Vagina (tissue), 2 donors: ENCODE results near the gene OARD1. TPM values are rescaled to one million over a fixed set of nuclear protein-coding genes. Genes with fewer than 3 reads are reported as not detected.

Source experiments
- DNase-seq, 2 donors: peaks; one replicate each; pipeline ENCODE4 v3.0.0-alpha.2; 2017; ENCODE audit errors: extremely low spot score in 2 of 2
- H3K27ac ChIP-seq: fragments of 200-600 bp; sonication (generic); one replicate; pipeline ENCODE4 v1.5.1; 2019
- H3K27me3 ChIP-seq: fragments of 200-600 bp; sonication (generic); one replicate; pipeline ENCODE4 v1.5.1; 2019
- H3K36me3 ChIP-seq, 2 donors: fragments of 200-600 bp; sonication (generic); one replicate each; pipeline ENCODE4 v1.5.1; 2017 to 2019
- H3K4me1 ChIP-seq: fragments of 200-600 bp; sonication (generic); one replicate; pipeline ENCODE4 v1.5.1; 2019
- H3K4me3 ChIP-seq, 2 donors: fragments of 200-600 bp; sonication (generic); 1 replicate in 1 of 2; 2 replicates in 1 of 2; pipeline ENCODE4 v1.5.1; 2016 to 2019
- H3K9me3 ChIP-seq: fragments of 200-600 bp; sonication (generic); one replicate; pipeline ENCODE4 v1.5.1; 2019
- CTCF ChIP-seq, 3 experiments: fragments of 450-650 bp in 2 of 3; fragments of 200-600 bp in 1 of 3; sonication (generic) in 1 of 3; IDR thresholded peaks; one replicate each; pipeline ENCODE4 v1.5.1; 2017 to 2019; ENCODE audit warnings: antibody characterized with exemption in 3 of 3, mild to moderate bottlenecking in 2 of 3, moderate library complexity in 2 of 3
- POLR2A ChIP-seq, 2 donors: fragments of 450-650 bp; IDR thresholded peaks; one replicate each; pipeline ENCODE4 v1.6.1; 2017; ENCODE audit warnings: antibody characterized with exemption in 2 of 2, mild to moderate bottlenecking in 2 of 2, moderate library complexity in 2 of 2
- POLR2AphosphoS5 ChIP-seq, 2 donors: sonication (generic); formaldehyde crosslinking; IDR thresholded peaks; one replicate each; pipeline ENCODE4 v1.9.0; 2017; ENCODE audit warnings: antibody characterized with exemption in 2 of 2, mild to moderate bottlenecking in 2 of 2, low read depth in 1 of 2; ENCODE audit not compliant: insufficient read depth in 1 of 2
- intact Hi-C: fragments of 100-400 bp; cut with DNase I; formaldehyde crosslinking; loops from one replicate; pipeline ENCODE4 v1.15.1; 2023
- total RNA-seq: library from RNA; depleted of rRNA; stranded (reverse); fragments of >200 nt; gene quantifications from one replicate; pipeline ENCODE4 v1.2.3, GENCODE V29; 2016

Gene OARD1
- total RNA-seq, 1 donor from 2014 or later = 14.7 TPM

GRCh38 chr6:41040101-41040939 lies 31.8 kb downstream of the OARD1 start:
- H3K36me3 ChIP-seq = no peaks in the 10 kb centered on the region
- no peaks in the 10 kb centered on the region for H3K27me3 ChIP-seq
- H3K4me1 ChIP-seq = no peaks in the 10 kb centered on the region
- no peaks in the 10 kb centered on the region for H3K9me3 ChIP-seq
- H3K4me3 ChIP-seq = no peak overlapping the region
- TF ChIP-seq POLR2AphosphoS5 (IDR thresholded peaks at IDR 0.05; ENCODE audit: insufficient read depth in 1 of 2, low read depth in 1 of 2) (no peak), POLR2A (IDR thresholded peaks at IDR 0.05) (no peak), CTCF (IDR thresholded peaks at IDR 0.05) (no peak)
- no peak overlapping the region for H3K27ac ChIP-seq
- DNase-seq = no peak
- intact Hi-C loops = no loop called here

DNA sequence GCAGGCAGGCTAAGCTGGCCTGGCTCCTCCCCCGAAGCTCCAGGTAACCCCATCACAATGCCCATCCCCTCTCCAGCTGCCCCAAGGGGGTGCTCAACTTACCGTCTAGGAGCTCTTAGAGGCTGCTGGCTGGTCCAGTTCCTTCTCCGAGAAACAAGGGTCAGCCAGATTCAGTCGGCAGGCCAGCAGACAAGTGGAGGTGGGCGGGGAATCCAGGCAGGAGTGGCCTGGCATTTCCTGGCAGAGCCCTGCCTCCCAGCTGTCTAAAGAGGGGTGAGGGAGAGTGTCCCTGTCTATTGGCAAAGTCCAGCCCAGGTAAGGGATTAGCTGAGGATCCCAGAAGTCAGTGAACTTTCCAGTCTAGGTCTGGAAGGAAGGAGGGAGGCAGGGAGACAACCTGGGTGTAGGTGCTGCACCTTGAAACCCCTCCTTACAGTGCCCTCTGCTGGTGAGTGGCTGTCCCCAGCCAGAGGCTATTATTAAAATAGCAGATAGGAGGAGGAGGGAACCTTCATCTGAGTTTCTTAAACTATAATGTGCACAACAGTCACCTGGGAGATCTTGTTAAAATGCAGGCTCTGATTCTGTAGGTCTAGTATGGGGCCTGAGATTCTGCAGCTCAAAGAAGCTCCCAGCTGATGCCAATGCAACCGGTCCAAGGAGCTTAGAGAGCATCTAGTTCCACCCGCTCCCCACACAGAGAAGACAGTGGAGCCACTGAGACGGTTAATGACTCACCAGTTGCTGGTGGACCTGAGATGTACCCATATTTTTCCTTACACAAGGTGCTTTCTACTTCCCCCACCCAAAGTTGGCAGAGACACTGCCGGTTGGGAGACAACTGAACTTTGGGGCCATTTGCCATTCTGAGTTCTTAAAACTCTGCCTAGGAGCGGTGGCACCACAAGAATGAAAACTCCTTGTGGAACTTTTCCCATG lies 32.8 kb downstream of the OARD1 start, which contains the start of gene UNC5CL:
TSS of gene UNC5CL (minus strand) at position 162 of the 939 bp plus-strand sequence. CDS start 4,147 bp downstream, outside the sequence.
- TF ChIP-seq CTCF (IDR thresholded peaks at IDR 0.05) (no peak), POLR2AphosphoS5 (IDR thresholded peaks at IDR 0.05; ENCODE audit: insufficient read depth in 1 of 2, low read depth in 1 of 2) (no peak), POLR2A (IDR thresholded peaks at IDR 0.05) (no peak)
- Histone ChIP-seq H3K27me3 (no peaks in the 10 kb centered on the region), H3K9me3 (no peaks in the 10 kb centered on the region), H3K36me3 (no peaks in the 10 kb centered on the region), H3K4me1 (no peaks in the 10 kb centered on the region), H3K4me3 (no peak within 1 kb of the TSS), H3K27ac (no peak within 1 kb of the TSS)
- no peak for DNase-seq
- intact Hi-C loops = no loop called here

- no peak overlapping the region for H3K4me3 ChIP-seq
- no peaks in the 10 kb centered on the region for H3K36me3 ChIP-seq
- intact Hi-C loops = no loop called here
- H3K27me3 ChIP-seq = no peaks in the 10 kb centered on the region
- H3K4me1 ChIP-seq = no peaks in the 10 kb centered on the region
- no peak overlapping the region for H3K27ac ChIP-seq
- no peak for DNase-seq
- TF ChIP-seq POLR2A (IDR thresholded peaks at IDR 0.05) = no peak
- no peak for TF ChIP-seq POLR2AphosphoS5 (IDR thresholded peaks at IDR 0.05; ENCODE audit: insufficient read depth in 1 of 2, low read depth in 1 of 2)
- no peak for TF ChIP-seq CTCF (IDR thresholded peaks at IDR 0.05)
- H3K9me3 ChIP-seq = no peaks in the 10 kb centered on the region
These were observed 34.0 kb downstream of the OARD1 start for GRCh38 chr6:41038205-41038604.

- H3K4me1 ChIP-seq = no peaks in the 10 kb centered on the region
- no peak for TF ChIP-seq POLR2AphosphoS5 (IDR thresholded peaks at IDR 0.05; ENCODE audit: insufficient read depth in 1 of 2, low read depth in 1 of 2)
- no peak for TF ChIP-seq POLR2A (IDR thresholded peaks at IDR 0.05)
- TF ChIP-seq CTCF (IDR thresholded peaks at IDR 0.05) = no peak
- H3K4me3 ChIP-seq = no peak overlapping the region
- no peak for DNase-seq
- no peaks in the 10 kb centered on the region for H3K36me3 ChIP-seq
- intact Hi-C loops = no loop called here
- H3K9me3 ChIP-seq = no peaks in the 10 kb centered on the region
- no peaks in the 10 kb centered on the region for H3K27me3 ChIP-seq
- no peak overlapping the region for H3K27ac ChIP-seq
These were observed 34.9 kb downstream of the OARD1 start for GRCh38 chr6:41037107-41037900.
